HEK293 (cell line): Measurements from ENCODE around the gene LRIF1.

Experiments used
- GFI1B ChIP-seq: fragments of 450-650 bp; formaldehyde crosslinking; IDR thresholded peaks from 2 replicates; pipeline ENCODE4 v1.5.1; 2016; ENCODE audit warnings: missing biosample characterization, missing genetic modification characterization
- MYNN ChIP-seq: fragments of 450-650 bp; formaldehyde crosslinking; IDR thresholded peaks from 2 replicates; pipeline ENCODE4 v1.5.1; 2016; ENCODE audit warnings: missing biosample characterization, missing genetic modification characterization, borderline replicate concordance
- ZNF18 ChIP-seq: fragments of 450-650 bp; formaldehyde crosslinking; IDR thresholded peaks from 2 replicates; pipeline ENCODE4 v1.5.1; 2016; ENCODE audit warnings: missing biosample characterization, missing genetic modification characterization
- ZNF501 ChIP-seq: fragments of 450-650 bp; formaldehyde crosslinking; IDR thresholded peaks from 2 replicates; pipeline ENCODE4 v1.5.1; 2016; ENCODE audit warnings: missing biosample characterization, missing genetic modification characterization
- TF ChIP-seq, protein P1 (sequence below): fragments of 450-650 bp; formaldehyde crosslinking; IDR thresholded peaks from 2 replicates; pipeline ENCODE4 v1.5.1; 2016; ENCODE audit warnings: missing biosample characterization, missing genetic modification characterization

DNA sequence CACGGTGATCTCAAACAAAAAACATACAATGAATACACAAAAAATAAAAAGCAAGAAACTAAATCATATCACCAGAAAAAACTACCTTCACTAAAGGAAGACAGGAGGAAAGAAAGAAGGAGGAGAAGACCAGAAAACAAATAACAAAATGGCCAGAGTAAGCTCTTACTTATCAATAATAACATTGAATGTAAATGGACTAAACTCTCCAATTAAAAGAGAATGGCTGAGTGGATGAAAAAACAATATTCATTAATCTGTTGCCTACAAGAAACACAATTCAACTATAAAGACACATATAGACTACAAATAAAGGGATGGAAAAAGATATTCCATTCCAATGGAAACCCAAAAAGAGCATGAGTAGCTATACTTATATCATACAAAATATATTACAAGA is 27.2 kb downstream of the LRIF1 start:
- TF ChIP-seq ZNF501 (tag by site-specific recombination), result no peak
- TF ChIP-seq, protein P1, sequence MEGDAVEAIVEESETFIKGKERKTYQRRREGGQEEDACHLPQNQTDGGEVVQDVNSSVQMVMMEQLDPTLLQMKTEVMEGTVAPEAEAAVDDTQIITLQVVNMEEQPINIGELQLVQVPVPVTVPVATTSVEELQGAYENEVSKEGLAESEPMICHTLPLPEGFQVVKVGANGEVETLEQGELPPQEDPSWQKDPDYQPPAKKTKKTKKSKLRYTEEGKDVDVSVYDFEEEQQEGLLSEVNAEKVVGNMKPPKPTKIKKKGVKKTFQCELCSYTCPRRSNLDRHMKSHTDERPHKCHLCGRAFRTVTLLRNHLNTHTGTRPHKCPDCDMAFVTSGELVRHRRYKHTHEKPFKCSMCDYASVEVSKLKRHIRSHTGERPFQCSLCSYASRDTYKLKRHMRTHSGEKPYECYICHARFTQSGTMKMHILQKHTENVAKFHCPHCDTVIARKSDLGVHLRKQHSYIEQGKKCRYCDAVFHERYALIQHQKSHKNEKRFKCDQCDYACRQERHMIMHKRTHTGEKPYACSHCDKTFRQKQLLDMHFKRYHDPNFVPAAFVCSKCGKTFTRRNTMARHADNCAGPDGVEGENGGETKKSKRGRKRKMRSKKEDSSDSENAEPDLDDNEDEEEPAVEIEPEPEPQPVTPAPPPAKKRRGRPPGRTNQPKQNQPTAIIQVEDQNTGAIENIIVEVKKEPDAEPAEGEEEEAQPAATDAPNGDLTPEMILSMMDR (tag by site-specific recombination), result no peak
- no peak for TF ChIP-seq MYNN (tag by site-specific recombination)
- TF ChIP-seq GFI1B (tag by site-specific recombination), result no peak
- TF ChIP-seq ZNF18 (tag by site-specific recombination), result no peak
